ENCODE data around the gene ANK3.

Gene ANK3

DNA sequence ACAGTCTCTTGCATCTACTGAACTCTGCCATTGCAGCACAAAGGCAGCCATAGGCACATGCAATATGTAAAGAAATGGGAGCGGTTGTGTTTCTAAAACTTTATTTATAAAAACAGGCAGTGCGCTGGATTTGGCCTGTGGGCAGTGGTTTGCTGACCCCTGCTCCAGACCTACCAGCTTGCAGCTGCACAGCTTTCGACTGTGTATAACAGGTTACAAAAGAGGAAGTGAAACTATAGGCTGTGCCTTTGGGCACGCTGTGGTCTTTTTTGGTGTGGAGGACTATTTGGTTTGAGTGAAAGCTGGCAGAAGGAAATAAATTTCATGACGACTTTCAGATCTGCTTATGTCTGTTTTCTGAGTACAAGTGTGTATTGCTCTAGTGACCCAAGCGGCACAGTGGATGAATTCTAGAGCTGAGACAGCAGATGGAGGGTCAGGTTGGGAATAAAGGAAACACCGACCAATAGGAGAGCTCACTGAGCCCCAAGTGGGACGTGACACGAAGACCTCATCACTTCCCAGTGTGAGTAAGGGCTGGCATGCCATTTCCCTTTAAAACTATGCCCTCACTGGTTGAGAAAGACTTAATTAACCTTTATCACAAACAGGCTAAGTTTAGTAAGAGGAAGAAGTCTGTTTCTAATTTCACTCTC lies 152.7 kb downstream of the ANK3 start:
- DNase-seq (ENCODE audit: low read depth), result peak; percentile 92
- TF ChIP-seq, protein P1, sequence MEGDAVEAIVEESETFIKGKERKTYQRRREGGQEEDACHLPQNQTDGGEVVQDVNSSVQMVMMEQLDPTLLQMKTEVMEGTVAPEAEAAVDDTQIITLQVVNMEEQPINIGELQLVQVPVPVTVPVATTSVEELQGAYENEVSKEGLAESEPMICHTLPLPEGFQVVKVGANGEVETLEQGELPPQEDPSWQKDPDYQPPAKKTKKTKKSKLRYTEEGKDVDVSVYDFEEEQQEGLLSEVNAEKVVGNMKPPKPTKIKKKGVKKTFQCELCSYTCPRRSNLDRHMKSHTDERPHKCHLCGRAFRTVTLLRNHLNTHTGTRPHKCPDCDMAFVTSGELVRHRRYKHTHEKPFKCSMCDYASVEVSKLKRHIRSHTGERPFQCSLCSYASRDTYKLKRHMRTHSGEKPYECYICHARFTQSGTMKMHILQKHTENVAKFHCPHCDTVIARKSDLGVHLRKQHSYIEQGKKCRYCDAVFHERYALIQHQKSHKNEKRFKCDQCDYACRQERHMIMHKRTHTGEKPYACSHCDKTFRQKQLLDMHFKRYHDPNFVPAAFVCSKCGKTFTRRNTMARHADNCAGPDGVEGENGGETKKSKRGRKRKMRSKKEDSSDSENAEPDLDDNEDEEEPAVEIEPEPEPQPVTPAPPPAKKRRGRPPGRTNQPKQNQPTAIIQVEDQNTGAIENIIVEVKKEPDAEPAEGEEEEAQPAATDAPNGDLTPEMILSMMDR (IDR thresholded peaks at IDR 0.05; ENCODE audit: insufficient read depth, low read depth, low read length, missing control alignments), result no peak

DNA sequence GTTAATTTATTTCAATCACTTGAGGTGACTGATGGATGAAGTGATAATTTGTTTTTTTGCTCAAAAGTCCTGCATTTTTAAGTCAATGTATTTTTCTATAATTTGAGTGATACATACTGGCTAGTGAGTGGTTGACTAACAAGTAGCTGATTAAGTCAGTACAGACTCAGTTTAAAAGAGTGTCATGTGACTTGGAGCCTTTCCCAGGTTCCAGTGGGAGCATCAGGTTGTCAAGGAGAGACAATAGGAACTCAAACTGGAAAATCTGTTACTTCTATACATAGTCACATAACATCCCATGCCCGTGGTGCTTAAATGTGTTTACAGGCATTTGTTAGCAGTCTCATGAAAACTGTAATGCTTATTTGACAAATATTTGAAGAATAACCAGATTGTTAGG lies 154.7 kb downstream of the ANK3 start:
- no peak overlapping the region for H3K4me3 ChIP-seq (ENCODE audit: low read depth, low read length)
- DNase-seq (ENCODE audit: low read depth), result no peak
- TF ChIP-seq, protein P1 (IDR thresholded peaks at IDR 0.05; ENCODE audit: insufficient read depth, low read depth, low read length, missing control alignments), result no peak

More for the DNA sequence above, 152.7 kb downstream of the ANK3 start:
- no peak overlapping the region; the same call in 1 of the 2 replicates for H3K4me3 ChIP-seq (ENCODE audit: low read depth, low read length)

DNA sequence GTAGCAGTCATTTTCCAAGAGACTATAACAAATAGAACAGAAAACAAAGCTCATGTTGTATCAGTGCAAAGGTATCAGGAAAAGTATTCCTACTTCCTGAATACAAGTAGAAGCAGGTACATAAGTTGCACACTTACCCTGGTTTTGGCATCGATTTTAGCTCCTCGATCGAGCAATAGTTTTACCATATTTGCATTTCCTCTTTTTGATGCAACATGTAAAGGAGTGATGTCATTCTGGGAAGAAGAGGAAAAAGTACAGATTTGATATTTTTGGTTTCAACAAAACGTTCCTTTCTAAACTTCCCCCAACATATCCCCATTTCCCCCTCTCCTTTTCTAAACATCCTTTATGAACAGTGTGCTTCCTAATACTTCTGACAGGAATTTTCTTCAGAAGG lies 155.1 kb downstream of the ANK3 start:
- no peak overlapping the region for H3K4me3 ChIP-seq (ENCODE audit: low read depth, low read length)
- TF ChIP-seq, protein P1 (IDR thresholded peaks at IDR 0.05; ENCODE audit: insufficient read depth, low read depth, low read length, missing control alignments), result no peak
- DNase-seq (ENCODE audit: low read depth), result no peak

DNA sequence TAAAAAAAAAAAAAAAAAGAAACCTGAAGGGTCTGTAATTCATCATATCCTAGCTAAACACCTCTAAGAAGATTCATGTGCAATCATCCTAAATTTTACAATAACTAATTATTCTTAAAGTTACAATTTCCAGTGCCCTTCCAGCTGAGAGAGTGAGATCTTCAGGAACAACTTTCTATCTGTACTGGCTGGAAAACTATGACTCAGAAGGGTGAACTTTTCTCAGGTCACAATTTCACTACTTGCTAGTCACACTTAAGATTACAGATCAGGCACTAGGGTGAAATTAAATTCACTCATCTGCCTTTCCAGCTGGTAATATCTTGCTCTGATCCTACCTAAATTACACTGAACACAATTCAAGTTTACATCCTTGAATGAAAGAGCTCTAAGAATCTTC lies 158.8 kb downstream of the ANK3 start:
- TF ChIP-seq, protein P1 (IDR thresholded peaks at IDR 0.05; ENCODE audit: insufficient read depth, low read depth, low read length, missing control alignments), result no peak
- no peak overlapping the region for H3K4me3 ChIP-seq (ENCODE audit: low read depth, low read length)
- no peak for DNase-seq (ENCODE audit: low read depth)

DNA sequence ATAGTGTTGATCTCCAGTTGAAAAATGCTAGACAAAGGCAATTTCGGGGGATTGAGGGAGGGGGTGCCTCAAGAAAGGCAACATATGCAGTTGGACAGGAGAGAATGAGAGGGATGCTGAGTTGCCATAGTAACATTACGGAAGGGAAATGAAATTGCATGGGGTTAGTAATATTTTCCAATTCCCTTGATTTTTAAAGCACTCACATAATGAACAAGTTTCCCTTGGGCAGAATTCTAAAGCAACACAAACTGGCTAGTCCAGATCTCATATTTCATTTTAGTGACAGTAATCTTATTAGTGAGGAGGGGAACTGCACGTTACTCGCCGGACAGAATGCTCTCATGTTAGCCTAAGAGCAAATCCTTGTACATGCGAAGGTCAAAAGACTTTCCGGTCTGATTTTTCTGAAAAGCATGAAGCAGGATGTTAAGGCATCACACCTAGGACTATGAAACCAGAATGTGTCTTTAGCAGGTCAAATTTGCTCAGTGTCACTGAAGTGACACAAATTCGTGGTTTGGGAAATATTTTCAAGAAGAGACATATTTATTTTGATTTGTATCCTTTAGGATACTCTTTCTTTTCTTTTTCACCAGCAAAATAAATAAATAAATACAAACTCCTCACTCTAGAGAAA lies 165.5 kb downstream of the ANK3 start:
- no peak overlapping the region for H3K4me3 ChIP-seq (ENCODE audit: low read depth, low read length)
- TF ChIP-seq, protein P1 (IDR thresholded peaks at IDR 0.05; ENCODE audit: insufficient read depth, low read depth, low read length, missing control alignments), result no peak
- no peak for DNase-seq (ENCODE audit: low read depth)

DNA sequence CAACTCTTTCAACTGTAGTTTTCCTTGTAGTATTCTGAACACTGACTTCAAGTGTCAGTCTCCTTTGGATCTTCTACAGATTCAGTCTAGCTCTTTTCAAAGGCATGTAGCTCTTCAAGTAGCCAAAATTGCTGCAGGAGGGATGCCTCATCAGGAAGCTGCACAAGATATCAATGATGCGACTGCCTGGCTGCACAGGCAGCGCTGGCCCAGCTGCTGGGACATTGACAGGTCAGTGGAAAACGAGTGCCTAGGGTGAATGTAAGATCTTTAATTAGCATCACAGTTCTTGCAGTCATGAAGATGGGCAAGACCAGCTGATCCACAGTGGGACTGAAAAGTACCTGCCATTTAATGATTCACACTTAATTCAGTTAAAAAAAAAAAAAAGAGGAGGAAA lies 167.6 kb downstream of the ANK3 start:
- TF ChIP-seq, protein P1 (IDR thresholded peaks at IDR 0.05; ENCODE audit: insufficient read depth, low read depth, low read length, missing control alignments), result no peak
- no peak for DNase-seq (ENCODE audit: low read depth)
- H3K4me3 ChIP-seq (ENCODE audit: low read depth, low read length), result no peak overlapping the region
